Right hindlimb (tissue), 1 donor: Measurements from ENCODE around the gene TNS2.
A peak's percentile ranks its signal among the peaks of the same experiment; 100 is the strongest.
"Not testable (repeated sequence)": the region's sequence is repeated elsewhere in the genome, so short reads cannot be mapped to it uniquely, and the experiment has no call there.

Source experiments
- DNase-seq: peaks from one replicate; pipeline ENCODE4 v3.0.0-alpha.2; 2018

Gene TNS2

DNA sequence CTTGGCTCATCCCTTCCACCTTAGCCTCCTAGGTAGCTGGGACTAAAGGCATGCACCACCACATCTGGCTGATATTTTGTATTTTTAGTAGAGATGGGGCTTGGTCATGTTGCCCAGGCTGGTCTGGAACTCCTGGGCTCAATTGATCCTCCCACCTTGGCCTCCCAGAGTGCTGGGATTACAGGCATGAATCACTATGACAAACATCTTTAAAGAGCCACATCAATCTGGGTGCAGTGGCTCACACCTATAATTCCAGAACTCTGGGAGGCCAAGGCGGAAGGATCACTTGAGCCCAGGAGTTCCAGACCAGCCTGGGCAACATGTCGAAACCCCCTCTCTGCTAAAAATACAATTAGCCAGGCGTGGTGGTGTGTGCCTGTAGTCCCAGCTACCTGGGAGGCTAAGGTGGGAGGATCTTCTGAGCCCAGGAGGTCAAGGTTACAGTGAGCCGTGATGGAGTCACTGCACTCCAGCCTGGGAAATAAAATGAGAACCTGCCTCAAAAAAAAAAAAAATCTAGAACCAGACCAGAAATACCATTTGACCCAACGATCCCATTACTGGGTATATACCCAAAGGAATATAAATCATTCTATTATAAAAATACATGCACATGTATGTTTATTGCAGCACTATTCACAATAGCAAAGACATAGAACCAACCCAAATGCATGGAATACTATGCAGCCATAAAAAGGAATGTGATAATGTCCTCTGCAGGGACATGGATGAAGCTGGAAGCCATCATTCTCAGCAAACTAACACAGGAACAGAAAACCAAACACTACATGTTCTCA is 45.1 kb downstream of the TNS2 start:
- not testable (repeated sequence) for DNase-seq

DNA sequence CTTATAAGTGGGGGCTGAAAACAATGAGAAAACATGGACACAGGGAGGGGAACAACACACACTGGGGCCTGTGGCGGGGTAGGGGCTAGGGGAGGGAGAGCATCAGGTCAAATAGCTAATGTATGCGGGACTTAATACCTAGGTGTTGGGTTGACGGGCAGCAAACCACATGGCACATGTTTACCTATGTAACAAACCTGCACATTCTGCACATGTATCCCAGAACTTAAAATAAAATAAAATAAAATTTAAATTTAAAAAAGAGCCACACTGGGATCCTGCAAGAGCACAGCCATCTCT is 45.7 kb downstream of the TNS2 start:
- DNase-seq: not testable (repeated sequence)

DNA sequence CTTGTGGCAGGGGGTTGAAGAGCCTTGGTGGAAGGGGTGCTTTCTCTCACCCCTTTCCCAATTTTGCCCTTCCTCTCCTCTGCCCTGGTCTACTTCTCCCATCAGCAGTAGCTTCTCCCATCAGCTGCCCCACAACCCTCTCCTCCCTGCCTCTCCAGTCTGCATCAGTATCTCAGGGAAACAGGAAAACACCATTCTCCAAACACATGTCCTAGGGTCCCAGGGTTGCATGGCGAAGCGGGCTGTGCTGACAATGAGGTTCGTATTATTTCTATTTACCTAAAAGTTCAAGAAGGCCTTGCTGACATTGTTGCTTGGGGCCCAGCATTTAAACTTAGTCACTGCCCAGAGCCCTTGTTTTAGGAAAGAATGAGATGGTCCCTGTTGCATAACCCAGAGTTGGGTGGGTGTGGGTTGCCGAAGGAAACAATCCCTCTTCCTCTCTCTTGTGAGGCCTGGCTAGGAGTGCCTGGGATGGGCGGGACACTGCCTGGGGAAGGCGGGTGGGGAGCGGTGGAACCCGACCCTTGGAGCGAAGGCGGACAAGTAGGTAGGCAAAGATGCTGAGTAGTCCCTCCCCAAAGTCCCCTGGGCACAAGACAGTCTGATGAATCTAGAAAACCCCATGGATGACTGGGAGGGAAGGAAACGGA is 46.4 kb downstream of the TNS2 start:
- DNase-seq: peak; percentile 89

DNA sequence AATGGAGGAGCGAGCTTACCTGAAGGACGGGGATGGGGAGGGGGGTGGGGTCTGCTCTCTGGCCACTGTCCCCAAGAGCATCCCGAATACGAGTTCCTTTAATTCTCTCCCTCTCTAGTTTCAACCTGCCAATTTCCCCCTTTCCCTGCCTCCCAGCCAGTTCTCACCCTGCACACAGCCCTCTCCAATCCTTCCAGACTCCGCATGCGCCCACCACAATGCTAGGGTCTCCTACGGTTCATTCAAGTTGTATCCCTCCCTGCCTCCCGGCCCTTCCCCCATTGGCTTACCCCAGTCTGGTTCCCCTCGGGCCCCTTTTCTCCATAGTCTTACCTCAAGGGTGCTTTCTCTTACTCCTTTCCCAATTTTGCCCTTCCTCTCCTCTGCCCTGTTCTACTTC is 46.9 kb downstream of the TNS2 start:
- peak; percentile 49 for DNase-seq

DNA sequence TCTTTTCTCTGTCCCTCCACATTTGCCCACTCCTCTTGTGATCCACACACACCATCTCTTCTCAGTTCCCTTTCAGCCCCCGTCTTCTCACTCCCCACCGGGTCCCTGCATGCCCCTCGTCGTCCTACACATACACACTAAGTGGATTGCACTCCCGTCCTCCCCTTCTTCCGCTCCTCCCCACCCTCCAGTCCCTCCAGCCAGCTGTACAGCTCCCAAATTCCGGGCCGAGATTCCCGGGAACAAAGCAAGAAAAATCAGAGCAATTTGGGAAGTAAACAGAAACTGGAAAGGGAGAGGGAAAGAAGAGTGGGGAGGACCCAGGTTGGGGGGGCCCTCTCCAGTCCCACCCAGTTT is 47.3 kb downstream of the TNS2 start:
- no peak for DNase-seq

DNA sequence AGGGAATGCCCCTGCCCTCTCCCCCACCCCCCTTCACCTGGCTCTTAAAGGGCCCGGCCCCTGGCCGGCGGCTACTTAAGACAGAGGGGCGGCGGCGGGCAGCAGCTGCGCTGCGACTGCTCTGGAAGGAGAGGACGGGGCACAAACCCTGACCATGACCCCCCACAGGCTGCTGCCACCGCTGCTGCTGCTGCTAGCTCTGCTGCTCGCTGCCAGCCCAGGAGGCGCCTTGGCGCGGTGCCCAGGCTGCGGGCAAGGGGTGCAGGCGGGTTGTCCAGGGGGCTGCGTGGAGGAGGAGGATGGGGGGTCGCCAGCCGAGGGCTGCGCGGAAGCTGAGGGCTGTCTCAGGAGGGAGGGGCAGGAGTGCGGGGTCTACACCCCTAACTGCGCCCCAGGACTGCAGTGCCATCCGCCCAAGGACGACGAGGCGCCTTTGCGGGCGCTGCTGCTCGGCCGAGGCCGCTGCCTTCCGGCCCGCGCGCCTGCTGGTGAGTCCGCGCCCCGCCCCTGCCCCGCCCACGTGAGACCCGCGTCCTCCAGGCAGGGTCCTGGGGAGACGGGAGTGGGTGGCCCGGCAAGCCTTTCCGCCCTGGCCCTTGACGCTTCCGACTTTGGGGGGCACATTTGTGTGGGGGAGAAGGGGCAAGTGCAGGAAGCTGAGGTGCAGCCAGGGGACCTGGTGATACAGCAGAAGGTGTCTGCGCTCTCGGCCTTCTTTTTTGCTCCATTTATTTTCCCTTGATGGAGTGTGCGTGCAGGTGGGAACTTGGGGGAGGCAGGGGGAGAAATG is 47.9 kb downstream of the TNS2 start, which contains the start of gene IGFBP6:
Gene IGFBP6, plus strand, starts transcription at position 104 of the 790 bp plus-strand sequence. Its CDS starts 51 bp downstream, at position 155.
- DNase-seq: peak; percentile 84

DNA sequence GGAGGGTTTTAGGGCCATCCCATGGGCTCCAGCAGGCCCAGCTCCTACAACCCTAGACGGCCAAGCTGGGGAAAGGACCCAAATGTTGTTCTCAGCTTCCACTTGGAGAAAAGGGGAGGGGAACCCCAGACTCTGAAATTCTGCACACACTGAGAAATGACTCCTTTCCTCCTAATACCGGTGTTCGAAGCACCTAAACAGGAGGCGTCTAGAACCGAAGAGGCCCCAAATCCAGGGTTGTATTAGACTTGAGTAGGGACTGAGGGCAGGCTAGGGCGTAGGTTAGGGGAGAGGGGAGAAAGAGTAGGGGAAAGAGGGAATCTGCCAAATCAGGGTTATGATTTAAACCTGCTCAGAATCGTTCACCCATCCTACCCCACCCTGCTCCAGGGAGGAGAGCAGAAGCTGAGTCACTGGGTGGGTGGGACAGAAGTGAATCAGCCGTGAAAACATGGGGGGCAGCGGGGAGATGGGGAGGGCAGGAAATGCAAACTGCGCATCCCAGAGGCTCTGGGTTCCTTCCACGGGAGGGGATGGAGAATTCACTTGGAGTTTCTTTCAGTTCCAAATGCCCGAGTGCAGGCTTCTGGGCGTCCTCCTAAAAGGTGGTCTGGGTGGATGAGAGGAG is 48.6 kb downstream of the TNS2 start:
- DNase-seq: peak; percentile 65

DNA sequence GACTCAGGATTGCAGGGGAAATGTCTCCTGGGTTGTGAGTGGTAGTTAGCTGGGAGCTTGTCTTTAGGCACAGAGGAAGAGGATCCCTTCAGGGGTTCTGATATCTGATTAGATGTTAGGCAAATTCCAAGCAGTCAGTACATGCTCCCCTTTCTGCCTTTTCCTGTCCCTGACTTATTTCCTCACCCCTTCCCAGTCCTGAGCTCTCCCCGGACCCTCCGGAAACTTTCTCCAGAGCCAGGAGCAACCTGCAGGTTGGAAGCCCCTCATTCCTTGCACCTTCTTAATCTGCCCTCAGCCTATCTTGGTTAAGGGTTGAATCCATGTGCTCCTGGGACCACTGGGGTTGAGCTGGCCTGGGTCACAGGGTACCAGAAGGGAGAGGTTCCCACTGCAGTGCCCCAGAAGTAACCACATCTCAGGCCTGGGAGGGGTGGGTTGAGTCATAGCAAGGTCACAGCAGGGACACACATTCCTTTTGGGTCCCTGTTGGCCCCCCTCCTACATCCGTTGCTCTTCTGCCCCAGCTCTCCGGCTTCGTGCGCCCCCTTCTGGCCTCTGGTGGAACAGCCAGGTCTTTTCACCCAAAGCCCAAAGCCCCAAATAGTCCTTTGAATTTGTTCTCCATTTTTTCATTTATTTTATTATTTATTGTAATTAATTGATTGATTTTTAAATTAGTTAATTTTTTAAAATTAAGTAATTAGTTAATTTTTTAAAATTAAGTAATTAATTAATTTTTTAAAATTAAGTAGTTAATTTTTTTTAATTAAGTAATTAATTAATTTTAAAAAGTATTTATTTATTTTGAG is 49.4 kb downstream of the TNS2 start:
- peak; percentile 94 for DNase-seq

DNA sequence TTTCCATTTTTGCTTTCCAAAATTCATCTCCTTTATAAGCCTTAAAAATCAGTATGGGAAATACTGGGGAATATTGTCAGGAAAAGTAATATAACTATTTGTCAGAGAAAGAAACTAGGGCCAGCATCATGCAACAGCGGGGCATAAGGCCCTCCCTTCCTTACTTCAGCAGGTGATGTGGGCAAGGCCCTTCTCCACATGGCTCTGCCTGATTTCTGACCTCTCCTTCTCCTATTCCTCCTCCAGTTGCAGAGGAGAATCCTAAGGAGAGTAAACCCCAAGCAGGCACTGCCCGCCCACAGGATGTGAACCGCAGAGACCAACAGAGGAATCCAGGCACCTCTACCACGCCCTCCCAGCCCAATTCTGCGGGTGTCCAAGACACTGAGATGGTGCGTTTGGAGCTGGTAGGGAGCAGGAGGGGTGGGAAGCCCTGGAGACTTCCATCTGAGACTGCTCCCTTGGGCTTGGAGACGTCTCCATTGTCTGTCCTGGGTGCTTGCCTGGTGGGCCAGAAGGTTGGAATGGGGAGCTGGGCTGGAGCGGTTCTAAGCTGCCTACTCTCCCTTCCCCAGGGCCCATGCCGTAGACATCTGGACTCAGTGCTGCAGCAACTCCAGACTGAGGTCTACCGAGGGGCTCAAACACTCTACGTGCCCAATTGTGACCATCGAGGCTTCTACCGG is 50.7 kb downstream of the TNS2 start:
- DNase-seq: no peak

DNA sequence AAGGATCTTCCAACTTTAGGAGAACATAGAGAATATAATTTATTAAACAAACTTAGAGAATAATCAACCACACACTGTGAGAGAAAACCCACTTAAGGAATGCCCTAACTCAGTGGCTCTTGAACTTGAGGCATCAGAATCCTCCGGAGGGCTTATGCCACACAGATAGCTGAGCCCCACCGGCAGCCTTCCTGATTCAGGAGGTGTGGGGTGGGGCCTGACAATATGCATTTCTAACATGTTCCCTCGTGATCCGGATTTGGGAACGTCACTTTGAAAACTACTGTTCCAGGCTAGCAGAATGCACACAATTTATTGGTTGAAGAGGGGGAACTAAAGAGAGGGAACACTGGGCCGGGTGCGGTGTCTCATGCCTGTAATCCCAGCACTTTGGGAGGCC is 51.4 kb downstream of the TNS2 start:
- no peak for DNase-seq

DNA sequence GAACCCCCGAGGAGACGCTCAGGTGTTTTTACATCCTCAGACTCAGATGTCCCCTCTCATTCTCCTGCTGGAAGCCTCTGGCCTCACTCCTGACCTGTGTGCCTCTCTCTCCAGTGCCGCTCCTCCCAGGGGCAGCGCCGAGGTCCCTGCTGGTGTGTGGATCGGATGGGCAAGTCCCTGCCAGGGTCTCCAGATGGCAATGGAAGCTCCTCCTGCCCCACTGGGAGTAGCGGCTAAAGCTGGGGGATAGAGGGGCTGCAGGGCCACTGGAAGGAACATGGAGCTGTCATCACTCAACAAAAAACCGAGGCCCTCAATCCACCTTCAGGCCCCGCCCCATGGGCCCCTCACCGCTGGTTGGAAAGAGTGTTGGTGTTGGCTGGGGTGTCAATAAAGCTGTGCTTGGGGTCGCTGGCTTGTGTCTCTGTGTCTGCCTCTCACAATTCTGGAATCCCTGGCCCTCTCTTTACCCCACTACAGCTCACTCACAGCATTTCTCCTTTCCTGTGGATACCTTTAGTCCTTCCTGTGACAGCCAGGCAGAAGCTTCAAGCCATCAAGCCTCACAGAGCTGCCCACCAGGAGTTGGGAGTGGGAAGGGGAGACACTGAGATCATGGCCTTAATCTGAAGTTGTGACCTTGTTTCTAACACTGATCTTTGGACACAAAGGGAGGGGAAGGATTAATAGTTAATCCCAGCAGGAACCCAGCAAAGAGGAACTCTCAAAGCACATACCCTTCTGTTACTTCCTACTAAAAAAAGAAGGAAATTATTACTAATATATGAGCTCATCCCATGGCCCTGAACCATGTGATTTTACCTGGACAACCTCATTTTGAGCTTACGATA is 52.3 kb downstream of the TNS2 start:
- no peak for DNase-seq

DNA sequence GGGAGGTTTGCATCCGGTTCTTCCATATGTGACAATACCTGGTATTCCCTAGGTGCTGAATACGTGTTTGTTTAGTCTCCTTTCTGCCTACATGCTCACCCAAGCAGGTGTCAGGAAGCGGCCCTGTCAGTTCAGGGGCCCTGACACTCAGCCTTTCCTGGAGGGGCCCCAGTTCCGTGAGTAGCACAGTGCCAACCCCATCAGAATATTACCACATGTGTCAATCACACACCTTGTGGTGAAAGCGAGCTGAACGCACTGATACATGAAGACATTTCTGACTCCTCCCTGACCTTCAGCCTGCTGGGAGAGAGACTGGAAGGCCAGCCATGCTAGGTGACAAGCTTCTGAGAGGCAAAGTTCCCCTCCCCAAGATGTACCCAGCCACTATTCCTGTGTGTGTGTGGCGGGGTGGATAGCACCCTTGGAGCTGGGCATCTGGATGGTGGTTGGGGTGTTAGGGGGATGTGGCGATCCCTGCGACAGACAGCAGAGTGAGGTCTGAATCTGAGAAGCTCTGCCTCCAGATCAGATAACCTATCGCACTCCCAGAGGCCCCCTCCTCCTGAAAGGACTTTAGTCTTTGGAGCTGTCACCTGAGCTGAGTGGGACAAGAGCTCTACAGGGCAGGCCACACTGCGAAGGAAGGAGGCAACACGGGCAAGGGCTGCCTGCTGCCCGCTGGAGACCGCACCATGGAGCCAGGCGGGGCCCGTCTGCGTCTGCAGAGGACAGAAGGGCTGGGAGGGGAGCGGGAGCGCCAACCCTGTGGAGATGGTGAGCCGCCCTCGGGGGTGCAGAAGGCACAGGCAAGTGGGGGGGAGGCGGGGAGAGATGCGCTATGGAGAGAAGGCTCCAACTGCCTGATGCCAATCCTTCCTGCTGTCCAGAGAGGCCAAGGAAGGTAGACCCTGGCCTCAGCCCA is 53.3 kb downstream of the TNS2 start, which contains the start of gene SOAT2:
Gene SOAT2, plus strand, starts transcription at position 604 of the 925 bp plus-strand sequence. Its CDS starts 92 bp downstream, at position 696.
- no peak for DNase-seq

DNA sequence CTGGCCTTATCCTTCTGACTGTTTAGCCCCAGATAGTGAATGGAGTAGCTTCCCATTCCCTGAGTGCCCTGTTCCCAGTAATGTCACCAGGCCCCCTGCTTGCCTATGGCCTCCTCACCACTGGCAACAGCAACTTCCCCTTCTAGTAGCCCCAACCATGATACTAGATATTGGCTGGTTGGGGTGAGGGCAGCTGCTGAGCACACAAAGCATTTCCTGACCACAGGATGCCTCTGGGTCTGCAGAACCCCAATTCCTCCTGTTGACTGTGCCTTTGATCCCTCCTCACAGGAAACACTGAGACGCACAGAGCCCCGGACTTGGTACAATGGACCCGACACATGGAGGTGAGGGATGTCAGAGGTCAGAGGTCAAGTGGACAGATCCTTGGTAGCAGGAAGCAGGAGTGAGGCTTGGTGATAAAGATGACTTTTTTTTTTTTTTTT is 54.0 kb downstream of the TNS2 start:
- no peak for DNase-seq

DNA sequence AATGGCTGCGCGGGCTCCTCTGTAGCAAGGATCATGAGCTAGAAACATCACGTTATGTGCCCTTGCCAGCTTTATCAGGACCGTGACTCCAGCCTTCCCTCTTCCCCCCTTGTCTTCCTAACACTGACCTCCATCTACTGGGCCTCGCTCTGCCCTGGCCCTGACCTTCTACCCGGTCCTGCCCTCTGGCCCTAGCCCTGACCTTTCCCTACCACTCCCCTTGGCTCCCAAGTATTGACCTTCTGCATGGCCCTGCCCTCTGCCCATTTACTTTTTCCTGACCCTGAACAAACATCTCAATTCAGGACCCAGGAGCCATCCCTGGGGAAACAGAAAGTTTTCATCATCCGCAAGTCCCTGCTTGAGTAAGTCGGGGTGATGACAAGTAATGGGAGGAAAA is 55.4 kb downstream of the TNS2 start:
- DNase-seq: no peak

DNA sequence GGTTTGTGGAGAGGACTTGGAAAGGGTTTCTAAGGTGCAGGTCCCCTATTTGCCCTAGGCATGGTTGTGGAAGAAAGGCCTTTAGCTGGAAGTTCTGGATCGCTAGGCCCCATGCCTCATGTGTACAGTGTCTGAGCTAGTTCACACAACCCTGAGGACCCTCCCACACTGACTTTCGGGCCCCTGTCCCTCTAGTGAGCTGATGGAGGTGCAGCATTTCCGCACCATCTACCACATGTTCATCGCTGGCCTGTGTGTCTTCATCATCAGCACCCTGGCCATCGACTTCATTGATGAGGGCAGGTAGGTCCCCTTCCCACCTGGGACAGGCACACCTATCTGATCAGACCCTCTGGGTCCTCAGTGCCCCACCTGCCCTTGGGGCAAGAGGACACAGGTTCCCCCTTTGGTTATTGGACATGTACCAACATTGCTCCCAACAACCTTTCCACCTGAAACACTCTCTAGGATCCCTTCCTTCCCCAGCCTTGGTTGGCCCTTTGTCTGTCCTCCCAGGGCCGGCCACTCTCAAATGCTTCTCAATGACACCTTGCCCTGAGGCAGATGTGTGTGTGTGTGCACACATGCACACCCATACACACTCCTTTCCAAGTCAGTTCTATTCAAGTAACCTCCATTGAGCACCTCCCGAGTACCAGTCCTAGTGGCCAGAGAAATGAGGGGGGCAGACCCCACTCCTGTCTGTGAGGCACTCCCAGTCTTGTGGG is 56.0 kb downstream of the TNS2 start:
- DNase-seq: no peak

DNA sequence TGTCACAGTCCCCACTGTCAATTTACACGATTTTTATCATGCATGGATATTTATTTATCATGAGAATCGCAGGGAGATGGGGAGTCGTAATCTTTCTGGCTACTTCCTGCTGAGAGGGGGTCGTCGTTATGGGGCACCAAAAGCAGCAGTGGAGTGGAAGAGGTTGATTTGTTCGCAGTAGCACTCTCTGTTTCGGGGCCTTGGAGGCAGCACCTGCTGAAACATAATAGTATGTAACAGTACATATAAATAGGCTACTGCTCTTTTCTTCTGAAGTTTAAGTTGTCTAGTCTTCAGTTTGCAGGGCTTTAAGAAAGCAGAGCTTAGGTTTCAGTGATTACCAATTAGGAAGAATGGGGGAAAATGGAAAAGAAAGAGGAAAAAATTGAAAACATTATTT is 57.3 kb downstream of the TNS2 start:
- no peak for DNase-seq

DNA sequence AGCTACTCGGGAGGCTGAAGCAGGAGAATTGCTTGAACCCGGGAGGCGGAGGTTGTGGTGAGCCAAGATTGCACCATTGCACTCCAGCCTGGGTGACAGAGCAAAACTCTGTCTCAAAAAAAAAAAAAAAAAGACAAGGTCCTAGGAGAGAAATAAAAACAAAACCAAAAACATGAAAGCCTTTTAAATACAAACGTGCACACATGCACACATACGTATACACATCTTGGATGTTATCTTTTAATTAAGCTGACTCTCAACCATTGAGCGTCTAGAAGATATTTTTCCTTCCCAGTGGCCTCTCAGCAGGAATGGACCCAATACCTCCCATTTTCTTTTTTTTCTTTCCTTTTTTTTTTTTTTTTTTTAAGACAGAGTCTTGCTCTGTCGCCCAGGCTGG is 62.6 kb downstream of the TNS2 start:
- not testable (repeated sequence) for DNase-seq

DNA sequence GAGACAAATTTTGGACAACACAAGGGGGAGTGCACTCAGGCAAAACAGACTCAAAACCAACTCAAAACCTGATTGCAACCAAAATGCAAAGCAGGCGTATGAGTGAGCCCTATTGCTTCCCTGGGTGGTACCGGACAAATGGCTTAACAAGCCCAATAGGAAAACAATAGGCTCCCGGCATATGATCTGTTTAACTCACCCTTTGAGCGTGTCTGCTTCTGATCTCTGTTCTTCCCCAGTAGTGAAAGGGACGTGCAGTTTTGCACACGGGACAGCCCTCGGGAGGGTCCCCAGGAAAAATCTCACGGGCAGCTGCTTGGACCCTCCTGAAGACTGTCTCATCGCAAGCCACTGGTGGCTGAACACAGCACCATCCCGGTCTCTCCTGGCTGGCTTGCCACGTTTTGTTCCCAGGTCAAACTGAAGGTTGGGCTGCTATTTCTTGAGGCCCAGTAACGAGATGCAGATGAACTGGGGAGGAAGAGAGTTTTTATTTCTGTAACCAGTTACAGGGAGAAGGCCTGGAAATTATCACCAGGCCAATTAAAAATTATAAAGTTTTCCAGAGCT is 63.4 kb downstream of the TNS2 start:
- no peak for DNase-seq
